Kidney epithelial cell (primary cell): ENCODE data around the gene ZNF516. TPM values are rescaled to one million over a fixed set of nuclear protein-coding genes. Genes with fewer than 3 reads are reported as not detected.

ENCODE experiments used
- DNase-seq: peaks from one replicate; pipeline ENCODE4 v3.0.0-alpha.2; 2010; ENCODE audit warnings: low read depth
- H3K27me3 ChIP-seq: 2 replicates; pipeline ENCODE4 v1.6.0; 2011; ENCODE audit warnings: low read length; ENCODE audit not compliant: control insufficient read depth, insufficient read depth
- H3K36me3 ChIP-seq: 2 replicates; pipeline ENCODE4 v1.5.1; 2011; ENCODE audit warnings: low read length; ENCODE audit not compliant: control insufficient read depth, insufficient read depth
- H3K4me3 ChIP-seq: 2 replicates; pipeline ENCODE4 v1.5.1; 2011; ENCODE audit warnings: low read depth, mild to moderate bottlenecking, control low read depth, low read length
- total RNA-seq: library from RNA; depleted of rRNA; stranded (reverse); fragments of >200 nt; gene quantifications from 2 replicates; pipeline ENCODE4 v1.2.3, GENCODE V29; 2015
- TF ChIP-seq, protein P1 (sequence below): IDR thresholded peaks from 2 replicates; pipeline ENCODE4 v1.5.1; 2011; ENCODE audit warnings: mild to moderate bottlenecking, moderate library complexity, low read length, control low read depth, inconsistent platforms; ENCODE audit not compliant: insufficient read depth, poor library complexity, severe bottlenecking

Gene ZNF516
- total RNA-seq, 1 donor from 2014 or later = 56.1 TPM

DNA sequence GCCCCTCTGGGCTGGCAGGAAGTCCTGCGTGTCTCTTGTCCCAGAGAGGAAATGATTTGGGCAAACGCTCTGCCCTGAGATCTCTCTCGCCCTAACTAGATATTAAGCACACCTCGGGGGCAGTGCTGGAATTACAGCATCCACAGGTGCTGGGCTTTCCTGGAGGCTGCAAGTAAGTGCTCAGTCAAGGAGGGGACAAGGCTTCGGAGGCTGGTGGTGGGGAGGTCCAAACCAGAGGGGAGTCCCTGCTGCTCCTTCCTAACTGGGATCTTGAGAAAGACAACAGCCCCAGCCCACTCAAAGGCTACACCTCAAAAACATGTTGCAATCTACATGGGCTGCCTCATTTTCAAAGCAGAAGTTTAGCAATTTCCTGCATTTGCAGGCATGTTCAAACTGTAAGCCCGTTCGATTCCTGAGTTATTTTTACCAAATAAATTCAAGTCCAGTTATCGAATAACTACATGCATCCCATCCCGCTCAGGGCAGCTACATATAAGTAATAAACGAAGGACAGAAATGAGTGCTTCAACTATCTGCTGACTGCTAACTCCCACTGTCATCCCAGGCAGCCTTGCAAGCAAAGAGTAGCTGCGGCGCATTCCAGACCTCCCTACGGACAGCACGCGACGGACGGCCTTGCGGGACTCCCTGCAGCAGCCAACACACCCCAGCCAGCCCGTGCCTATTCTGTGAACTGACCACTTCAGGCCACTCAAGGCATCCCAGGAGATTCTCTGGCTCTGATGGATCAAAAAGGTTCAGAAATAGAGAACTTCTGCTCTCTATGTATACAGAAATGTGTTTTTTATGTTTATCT lies 27.5 kb downstream of the ZNF516 start:
- H3K27me3 ChIP-seq = no peaks in the 10 kb centered on the region
- H3K4me3 ChIP-seq = no peak overlapping the region
- DNase-seq = no peak
- TF ChIP-seq, protein P1, sequence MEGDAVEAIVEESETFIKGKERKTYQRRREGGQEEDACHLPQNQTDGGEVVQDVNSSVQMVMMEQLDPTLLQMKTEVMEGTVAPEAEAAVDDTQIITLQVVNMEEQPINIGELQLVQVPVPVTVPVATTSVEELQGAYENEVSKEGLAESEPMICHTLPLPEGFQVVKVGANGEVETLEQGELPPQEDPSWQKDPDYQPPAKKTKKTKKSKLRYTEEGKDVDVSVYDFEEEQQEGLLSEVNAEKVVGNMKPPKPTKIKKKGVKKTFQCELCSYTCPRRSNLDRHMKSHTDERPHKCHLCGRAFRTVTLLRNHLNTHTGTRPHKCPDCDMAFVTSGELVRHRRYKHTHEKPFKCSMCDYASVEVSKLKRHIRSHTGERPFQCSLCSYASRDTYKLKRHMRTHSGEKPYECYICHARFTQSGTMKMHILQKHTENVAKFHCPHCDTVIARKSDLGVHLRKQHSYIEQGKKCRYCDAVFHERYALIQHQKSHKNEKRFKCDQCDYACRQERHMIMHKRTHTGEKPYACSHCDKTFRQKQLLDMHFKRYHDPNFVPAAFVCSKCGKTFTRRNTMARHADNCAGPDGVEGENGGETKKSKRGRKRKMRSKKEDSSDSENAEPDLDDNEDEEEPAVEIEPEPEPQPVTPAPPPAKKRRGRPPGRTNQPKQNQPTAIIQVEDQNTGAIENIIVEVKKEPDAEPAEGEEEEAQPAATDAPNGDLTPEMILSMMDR = no peak
- no peaks in the 10 kb centered on the region for H3K36me3 ChIP-seq

DNA sequence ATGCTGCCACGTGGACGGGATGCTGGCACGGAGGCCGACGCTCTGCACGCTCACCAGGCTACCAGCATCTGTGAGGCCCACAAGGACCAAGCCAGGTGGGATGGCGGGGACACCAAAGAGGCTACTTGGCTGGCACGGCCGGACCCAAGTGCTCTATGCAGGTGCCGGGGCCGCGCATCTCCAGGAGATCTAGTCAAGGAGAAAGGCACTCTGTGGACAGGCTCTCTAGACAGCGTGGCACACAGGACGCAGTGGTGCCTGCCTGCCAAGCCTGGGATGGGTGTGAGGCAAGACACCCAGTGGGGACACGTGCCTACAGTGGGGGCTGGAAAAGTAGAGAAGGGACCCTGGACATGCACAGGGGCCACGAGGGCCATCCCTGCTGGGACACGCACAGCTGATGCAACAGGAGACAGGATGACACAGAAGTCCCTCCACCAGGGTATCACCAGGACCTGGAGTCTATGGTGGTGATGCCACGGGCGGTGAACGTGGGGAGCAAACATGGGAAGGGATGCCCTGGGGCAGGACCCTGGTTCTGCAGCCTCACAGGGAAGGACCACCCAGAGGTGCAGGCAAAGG lies 28.5 kb downstream of the ZNF516 start:
- no peak for DNase-seq
- TF ChIP-seq, protein P1 = no peak
- Histone ChIP-seq H3K4me3 (no peak overlapping the region), H3K36me3 (no peaks in the 10 kb centered on the region), H3K27me3 (no peaks in the 10 kb centered on the region)

DNA sequence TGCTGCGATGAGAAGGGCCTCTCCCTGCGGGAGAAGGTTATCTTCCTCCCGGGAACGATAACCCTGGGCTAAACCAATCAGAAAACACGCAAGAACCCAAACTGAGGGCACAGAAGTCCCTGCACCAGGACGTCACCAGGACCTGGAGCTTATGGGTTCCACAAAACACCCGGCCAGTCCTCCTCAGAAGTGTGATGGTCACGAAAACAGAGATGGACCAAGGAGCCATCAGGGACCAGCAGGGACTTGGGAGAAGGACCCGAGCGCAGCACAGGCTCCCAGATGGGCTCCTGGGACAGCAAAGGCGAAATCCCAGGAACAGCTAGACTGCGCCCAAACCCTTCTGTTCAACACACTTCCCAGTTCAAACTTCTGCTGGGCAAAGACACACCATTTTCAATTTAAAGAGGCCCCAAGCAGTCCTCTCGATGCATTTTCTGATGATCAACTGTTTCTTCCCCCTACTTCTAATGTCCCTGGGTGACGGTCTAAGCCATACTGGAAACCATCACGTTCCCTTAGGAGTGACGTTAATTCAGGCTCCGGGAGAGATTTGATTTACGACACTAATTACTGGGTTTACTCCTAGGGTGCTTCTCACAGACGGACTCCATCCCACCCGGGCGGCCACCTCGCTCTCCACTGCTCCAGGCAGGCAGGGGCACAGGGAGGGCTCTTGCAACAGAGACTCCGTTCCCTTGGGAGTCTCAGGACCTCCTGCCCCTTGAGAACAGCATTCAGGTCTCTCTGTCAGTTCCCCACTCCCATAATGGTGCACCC lies 29.2 kb downstream of the ZNF516 start:
- TF ChIP-seq, protein P1 = no peak
- no peaks in the 10 kb centered on the region for H3K36me3 ChIP-seq
- no peak overlapping the region for H3K4me3 ChIP-seq
- H3K27me3 ChIP-seq = no peaks in the 10 kb centered on the region
- DNase-seq = no peak

DNA sequence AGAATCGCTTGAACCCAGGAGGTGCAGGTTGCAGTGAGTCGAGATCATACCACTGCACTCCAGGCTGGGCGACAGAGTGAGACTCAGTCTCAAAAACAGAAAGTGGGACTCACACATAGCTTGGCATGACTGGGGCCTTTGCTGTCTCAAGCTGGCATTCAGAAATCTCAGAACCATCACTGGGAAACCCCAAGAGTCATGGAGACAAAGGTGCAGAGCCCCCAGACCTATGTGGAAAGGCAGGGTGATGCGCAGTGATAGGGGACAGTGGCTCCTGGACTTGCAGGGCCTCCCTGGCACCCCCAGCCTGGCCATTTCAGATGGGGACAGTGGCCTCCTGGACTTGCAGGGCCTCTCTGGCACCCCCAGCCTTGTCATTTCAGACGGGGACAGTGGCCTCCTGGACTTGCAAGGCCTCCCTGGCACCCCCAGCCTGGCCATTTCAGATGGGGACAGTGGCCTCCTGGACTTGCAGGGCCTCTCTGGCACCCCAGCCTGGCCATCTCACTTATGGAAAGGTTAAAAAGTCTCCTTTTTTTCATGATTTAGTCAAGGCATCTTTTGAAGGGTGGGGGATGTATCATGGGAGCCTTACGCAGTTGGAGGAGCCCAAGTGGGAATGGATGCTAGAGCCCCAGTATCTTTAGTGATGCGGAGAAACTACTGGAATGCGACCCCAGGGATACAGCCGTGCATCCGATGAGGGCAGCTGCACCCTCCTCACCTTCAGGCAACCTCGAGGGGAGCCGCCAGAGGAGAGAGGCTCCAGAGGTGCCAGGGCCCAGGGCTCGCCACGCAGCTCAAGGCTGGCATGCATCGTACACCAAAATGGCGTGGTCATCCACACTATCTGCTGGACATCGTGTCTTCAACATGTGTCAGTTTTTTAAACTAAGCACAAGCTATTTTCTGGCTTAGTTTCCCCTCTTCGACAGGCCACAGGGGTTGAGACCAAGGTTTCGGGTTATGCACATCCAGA lies 30.5 kb downstream of the ZNF516 start:
- Histone ChIP-seq H3K36me3 (no peaks in the 10 kb centered on the region), H3K27me3 (no peaks in the 10 kb centered on the region), H3K4me3 (no peak overlapping the region)
- TF ChIP-seq, protein P1 = no peak
- no peak for DNase-seq

DNA sequence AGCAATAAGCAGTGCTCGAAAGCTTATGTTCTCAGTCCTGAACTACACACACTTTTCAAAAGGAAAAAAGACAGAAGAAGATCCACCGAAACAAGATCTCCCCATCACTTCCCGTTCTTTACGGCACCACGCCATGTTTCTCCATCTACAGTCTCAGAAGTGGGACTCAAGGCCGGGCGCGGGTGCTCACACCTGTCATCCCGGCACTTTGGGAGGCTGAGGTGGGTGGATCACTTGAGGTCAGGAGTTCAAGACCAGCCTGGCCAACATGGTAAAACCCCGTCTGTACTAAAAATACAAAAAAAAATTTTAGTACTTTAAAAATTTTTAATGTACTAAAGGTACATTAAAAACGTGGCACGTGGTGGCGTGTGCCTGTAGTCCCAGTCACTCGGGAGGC lies 31.2 kb downstream of the ZNF516 start:
- TF ChIP-seq, protein P1 = no peak
- DNase-seq = no peak
- Histone ChIP-seq H3K27me3 (no peaks in the 10 kb centered on the region), H3K4me3 (no peak overlapping the region), H3K36me3 (peaks cover 3% of the 10 kb centered on the region)
